Stimulated activated CD4-positive, alpha-beta T cell treated with anti-CD3 and anti-CD28 coated beads, Interleukin-2, amount 100 ng/mL, for 24 hours (primary cell): ENCODE data around the gene UTP15.
A peak's percentile ranks its signal among the peaks of the same experiment; 100 is the strongest.

Experiments used
- DNase-seq, 2 donors: peaks; one replicate each; pipeline ENCODE4 v3.0.0-alpha.2; 2020

The UTP15 gene

GRCh38 chr5:73565969-73566547, 515 bp downstream of the UTP15 start:
- no peak for DNase-seq

GRCh38 chr5:73582285-73583145, 17.0 kb downstream of the UTP15 start:
- no peak for DNase-seq

- no peak for DNase-seq
These were observed 22.4 kb downstream of the UTP15 start for GRCh38 chr5:73587923-73588322.

- DNase-seq, result peak; percentile 7 to 60
These were observed 25.7 kb downstream of the UTP15 start for GRCh38 chr5:73591102-73591695.

GRCh38 chr5:73591698-73592501, 26.4 kb downstream of the UTP15 start:
- no peak for DNase-seq

GRCh38 chr5:73592551-73592950, 27.0 kb downstream of the UTP15 start:
- no peak for DNase-seq

GRCh38 chr5:73596705-73597328, 31.3 kb downstream of the UTP15 start:
- DNase-seq, result no peak

- DNase-seq, result no peak
These were observed 33.8 kb downstream of the UTP15 start for GRCh38 chr5:73599380-73599779.

- no peak for DNase-seq
These were observed 38.5 kb downstream of the UTP15 start for GRCh38 chr5:73603998-73604397.

GRCh38 chr5:73605223-73606087, 39.9 kb downstream of the UTP15 start:
- no peak for DNase-seq

GRCh38 chr5:73606206-73606753, 40.7 kb downstream of the UTP15 start:
- DNase-seq, result no peak

- DNase-seq, result no peak
These were observed 41.7 kb downstream of the UTP15 start for GRCh38 chr5:73607228-73607627.

- no peak for DNase-seq
These were observed 47.3 kb downstream of the UTP15 start for GRCh38 chr5:73612799-73613198.

GRCh38 chr5:73615085-73615484, 49.5 kb downstream of the UTP15 start:
- DNase-seq, result no peak

- no peak for DNase-seq
These were observed 50.4 kb downstream of the UTP15 start for GRCh38 chr5:73615947-73616346.

- DNase-seq, result no peak
These were observed 52.2 kb downstream of the UTP15 start for GRCh38 chr5:73617510-73618279.

GRCh38 chr5:73619606-73620333, 54.2 kb downstream of the UTP15 start:
- no peak for DNase-seq

GRCh38 chr5:73620334-73620687, 54.8 kb downstream of the UTP15 start:
- no peak for DNase-seq

- no peak for DNase-seq
These were observed 57.5 kb downstream of the UTP15 start for GRCh38 chr5:73623060-73623459.

GRCh38 chr5:73623901-73624404, 58.4 kb downstream of the UTP15 start:
- DNase-seq, result no peak
